TTC549 (cell line): ENCODE results near the gene PCDHB4.
"Not testable (repeated sequence)": the region's sequence is repeated elsewhere in the genome, so short reads cannot be mapped to it uniquely, and the experiment has no call there.

Experiments used
- FAIRE-seq: peaks from 2 replicates; lab custom pipeline; 2012; peaks lifted over from hg19 to GRCh38; lab: Jason Lieb, UNC

Gene PCDHB4

DNA sequence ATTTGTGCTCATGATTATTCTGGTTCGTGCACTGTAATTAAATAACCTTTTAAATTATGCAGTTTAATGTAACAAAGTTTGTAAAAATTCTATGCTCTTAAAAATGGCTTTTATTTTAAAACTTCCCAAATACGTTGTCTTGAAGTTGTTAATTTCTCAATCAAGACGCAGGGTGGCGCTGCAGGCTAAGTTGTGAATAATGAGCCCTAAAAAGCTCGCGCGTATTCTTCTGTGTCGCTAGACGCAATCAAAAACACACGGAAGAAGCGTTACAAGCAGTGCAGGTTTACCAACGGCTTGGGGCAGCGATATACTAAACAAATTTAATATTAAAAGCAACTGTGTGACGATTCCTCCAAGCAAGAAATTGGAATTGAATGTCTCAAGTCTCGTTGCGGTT is at the start of gene PCDHB4:
Gene PCDHB4 (plus strand): TSS at position 256 of the 400 bp plus-strand sequence. CDS start 181 bp downstream, outside the sequence.
- no peak for FAIRE-seq

DNA sequence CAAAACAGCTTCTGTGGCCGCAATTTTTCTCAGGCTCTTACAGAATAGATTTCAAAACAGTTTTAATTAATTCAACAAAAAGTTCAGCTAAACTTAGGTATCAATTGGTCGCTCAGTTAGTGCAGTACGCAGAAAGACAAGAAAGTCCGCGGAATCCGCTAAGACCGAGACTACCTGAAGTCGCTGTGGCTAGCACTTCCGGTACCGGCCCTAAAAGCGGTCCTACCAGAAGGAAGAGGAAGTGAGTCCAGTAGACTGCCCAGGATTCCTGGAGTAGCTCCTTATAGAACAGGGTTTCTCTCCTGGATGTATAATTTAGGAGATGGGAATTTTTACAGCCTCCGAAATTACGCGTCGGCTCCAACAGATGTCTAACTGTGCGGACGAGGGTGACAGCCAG is 43.8 kb upstream of the PCDHB4 start:
- no peak for FAIRE-seq

DNA sequence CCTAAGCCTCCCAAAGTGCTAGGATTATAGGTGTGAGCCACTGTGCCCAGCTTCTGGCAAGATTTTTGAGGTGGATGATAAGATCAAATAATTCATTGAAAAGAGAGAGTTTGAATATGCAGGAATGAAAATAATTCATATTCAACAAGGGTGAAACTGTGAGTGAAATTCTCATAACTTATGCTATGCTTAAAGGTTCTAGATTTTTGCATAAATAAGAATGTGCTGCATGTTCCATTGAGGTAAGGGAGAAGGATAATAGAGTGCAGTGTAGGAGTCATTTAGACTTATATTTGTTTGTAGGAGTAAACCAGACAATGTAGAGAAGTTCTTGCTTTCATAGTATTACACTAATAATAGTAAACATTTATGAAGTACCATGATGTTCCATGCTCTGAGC is 39.4 kb upstream of the PCDHB4 start:
- no peak for FAIRE-seq

DNA sequence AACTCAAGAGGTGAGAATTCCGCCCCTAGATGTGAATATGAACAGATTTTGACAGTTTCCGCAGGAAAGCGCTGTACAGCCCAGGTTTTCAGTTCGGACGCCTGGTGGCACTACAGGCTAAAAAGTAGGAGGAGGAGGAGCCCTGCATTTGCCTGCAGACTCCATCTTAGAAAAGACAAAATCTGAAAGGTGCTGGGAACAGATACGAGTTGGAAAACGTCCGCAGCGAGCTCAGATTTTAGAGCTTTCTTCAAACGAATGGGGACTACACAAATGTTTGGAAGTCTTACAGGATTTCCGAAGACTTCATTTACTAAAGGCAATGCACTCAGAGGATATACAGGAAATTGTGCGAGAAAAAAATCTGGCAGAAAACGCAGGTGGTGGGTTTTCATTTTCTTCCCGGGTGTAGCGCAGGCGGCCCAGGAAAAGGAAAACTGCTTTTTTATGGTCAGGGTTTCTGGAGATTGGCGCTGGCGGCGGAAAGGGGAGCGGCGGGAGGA is 37.1 kb upstream of the PCDHB4 start:
- FAIRE-seq = no peak

DNA sequence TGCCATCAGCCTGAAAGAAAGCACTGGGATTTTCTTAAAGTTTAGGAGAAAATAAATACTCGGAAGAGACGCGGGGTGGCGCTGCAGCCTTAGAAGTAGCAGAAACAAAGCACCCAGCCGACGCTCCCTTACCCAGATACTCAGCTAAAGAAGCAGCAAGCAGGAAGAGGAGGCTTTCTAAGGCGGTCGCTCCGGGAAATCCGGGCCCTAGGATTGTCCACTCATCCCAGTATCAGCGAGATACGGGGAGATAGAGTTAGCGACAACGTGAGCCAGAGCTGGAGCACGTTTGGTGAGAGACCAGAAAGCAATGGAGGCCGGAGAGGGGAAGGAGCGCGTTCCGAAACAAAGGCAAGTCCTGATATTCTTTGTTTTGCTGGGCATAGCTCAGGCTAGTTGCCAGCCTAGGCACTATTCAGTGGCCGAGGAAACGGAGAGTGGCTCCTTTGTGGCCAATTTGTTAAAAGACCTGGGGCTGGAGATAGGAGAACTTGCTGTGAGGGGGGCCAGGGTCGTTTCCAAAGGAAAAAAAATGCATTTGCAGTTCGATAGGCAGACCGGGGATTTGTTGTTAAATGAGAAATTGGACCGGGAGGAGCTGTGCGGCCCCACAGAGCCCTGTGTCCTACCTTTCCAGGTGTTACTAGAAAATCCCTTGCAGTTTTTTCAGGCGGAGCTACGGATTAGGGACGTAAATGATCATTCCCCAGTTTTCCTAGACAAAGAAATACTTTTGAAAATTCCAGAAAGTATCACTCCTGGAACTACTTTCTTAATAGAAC is 26.9 kb upstream of the PCDHB4 start, which contains the start of gene PCDHB2:
Gene PCDHB2 (plus strand): TSS at position 135 of the 782 bp plus-strand sequence. CDS start 176 bp downstream, at position 311.
- peak; percentile 92 for FAIRE-seq

DNA sequence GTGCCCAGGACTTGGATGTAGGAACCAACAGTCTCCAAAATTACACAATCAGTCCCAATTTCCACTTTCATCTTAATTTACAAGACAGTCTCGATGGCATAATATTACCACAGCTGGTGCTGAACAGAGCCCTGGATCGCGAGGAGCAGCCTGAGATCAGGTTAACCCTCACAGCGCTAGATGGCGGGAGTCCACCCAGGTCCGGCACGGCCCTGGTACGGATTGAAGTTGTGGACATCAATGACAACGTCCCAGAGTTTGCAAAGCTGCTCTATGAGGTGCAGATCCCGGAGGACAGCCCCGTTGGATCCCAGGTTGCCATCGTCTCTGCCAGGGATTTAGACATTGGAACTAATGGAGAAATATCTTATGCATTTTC is 26.4 kb upstream of the PCDHB4 start:
- no peak for FAIRE-seq

DNA sequence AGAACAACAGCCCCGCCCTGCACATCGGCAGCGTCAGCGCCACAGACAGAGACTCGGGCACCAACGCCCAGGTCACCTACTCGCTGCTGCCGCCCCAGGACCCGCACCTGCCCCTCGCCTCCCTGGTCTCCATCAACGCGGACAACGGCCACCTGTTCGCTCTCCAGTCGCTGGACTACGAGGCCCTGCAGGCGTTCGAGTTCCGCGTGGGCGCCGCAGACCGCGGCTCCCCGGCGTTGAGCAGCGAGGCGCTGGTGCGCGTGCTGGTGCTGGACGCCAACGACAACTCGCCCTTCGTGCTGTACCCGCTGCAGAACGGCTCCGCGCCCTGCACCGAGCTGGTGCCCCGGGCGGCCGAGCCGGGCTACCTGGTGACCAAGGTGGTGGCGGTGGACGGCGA is 25.4 kb upstream of the PCDHB4 start:
- not testable (repeated sequence) for FAIRE-seq

DNA sequence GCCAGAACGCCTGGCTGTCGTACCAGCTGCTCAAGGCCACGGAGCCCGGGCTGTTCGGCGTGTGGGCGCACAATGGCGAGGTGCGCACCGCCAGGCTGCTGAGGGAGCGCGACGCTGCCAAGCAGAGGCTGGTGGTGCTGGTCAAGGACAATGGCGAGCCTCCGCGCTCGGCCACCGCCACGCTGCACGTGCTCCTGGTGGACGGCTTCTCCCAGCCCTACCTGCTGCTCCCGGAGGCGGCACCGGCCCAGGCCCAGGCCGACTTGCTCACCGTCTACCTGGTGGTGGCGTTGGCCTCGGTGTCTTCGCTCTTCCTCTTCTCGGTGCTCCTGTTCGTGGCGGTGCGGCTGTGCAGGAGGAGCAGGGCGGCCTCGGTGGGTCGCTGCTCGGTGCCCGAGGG is 25.0 kb upstream of the PCDHB4 start:
- FAIRE-seq = not testable (repeated sequence)

DNA sequence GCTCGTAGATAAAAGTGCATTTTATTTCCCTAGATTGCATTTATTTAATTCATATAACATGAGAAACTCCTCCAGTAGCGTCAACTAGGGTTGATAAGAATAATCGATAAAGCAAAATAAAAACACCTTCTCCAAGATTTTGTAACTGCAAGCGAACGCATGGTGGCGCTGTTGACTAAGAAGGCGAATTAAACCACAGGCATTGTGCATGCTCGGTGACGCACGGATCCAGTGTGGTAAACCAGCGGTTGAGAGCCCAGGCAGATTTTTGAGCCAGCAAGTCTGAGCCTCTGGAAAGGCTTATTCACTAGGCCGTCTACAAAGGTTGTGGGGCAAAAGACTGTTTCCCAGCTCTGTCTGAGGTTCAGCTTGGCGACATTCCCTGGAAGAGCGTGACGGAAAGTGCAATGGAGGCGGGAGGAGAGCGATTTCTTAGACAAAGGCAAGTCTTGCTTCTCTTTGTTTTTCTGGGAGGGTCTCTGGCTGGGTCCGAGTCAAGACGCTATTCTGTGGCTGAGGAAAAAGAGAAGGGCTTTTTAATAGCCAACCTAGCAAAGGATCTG is 21.3 kb upstream of the PCDHB4 start, which contains the start of gene PCDHB3:
Gene PCDHB3 (plus strand): TSS at position 231 of the 563 bp plus-strand sequence. CDS start 177 bp downstream, at position 408.
- no peak for FAIRE-seq

DNA sequence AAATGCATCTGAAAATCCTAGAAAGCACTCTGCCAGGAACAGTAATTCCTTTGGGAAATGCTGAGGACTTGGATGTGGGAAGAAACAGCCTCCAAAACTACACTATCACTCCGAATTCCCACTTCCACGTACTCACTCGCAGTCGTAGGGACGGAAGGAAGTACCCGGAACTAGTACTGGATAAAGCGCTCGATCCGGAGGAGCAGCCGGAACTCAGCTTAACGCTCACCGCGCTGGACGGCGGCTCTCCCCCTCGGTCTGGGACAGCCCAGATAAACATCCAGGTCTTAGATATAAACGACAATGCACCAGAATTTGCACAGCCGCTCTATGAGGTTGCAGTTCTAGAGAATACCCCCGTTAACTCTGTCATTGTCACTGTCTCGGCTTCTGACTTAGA is 20.6 kb upstream of the PCDHB4 start:
- no peak for FAIRE-seq

DNA sequence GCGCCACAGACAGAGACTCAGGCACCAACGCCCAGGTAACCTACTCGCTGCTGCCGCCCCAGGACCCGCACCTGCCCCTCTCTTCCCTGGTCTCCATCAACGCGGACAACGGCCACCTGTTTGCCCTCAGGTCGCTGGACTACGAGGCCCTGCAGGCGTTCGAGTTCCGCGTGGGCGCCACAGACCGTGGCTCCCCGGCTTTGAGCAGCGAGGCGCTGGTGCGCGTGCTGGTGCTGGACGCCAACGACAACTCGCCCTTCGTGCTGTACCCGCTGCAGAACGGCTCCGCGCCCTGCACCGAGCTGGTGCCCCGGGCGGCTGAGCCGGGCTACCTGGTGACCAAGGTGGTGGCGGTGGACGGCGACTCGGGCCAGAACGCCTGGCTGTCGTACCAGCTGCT is 19.5 kb upstream of the PCDHB4 start:
- not testable (repeated sequence) for FAIRE-seq

DNA sequence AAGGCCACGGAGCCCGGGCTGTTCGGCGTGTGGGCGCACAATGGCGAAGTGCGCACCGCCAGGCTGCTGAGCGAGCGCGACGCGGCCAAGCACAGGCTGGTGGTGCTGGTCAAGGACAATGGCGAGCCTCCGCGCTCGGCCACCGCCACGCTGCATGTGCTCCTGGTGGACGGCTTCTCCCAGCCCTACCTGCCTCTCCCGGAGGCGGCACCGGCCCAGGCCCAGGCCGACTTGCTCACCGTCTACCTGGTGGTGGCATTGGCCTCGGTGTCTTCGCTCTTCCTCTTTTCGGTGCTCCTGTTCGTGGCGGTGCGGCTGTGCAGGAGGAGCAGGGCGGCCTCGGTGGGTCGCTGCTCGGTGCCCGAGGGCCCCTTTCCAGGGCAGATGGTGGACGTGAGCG is 19.1 kb upstream of the PCDHB4 start:
- not testable (repeated sequence) for FAIRE-seq

DNA sequence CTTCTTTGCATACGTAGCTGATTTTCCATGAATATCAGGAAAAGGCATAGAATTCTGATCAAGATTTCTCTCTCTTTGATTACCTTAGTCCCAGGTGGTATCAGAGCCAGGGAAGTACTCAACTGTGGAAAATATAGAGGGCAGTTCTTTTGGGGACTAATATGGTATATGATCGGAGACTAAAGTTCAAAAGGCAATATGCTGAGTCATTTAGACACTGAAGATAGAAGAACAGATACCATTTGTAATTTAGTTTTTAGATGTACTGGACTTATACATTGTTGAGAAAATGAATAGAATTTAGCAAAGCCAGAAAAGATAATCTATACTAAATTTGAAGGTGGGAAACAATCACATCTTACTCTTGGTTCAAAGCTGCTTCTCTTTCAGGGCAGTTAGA is 16.3 kb upstream of the PCDHB4 start:
- FAIRE-seq = no peak

DNA sequence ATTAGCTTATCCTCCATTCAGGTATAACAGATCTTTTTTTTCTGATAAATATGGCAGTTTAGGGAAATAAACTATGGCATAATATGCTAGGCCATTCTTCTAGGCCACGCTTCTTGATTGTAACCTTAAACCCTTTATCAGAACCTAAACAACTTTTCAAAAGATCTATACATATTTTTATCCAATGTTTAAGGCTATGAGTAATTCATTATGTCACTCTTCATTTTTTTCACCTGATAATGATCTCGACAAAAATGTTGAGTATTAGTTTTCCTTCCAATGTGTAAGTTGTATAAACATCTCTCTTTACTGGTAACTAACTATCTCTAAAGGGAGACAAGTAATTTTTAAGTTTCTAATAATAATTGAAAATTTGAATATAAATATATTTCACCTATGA is 2.4 kb upstream of the PCDHB4 start:
- FAIRE-seq = no peak

DNA sequence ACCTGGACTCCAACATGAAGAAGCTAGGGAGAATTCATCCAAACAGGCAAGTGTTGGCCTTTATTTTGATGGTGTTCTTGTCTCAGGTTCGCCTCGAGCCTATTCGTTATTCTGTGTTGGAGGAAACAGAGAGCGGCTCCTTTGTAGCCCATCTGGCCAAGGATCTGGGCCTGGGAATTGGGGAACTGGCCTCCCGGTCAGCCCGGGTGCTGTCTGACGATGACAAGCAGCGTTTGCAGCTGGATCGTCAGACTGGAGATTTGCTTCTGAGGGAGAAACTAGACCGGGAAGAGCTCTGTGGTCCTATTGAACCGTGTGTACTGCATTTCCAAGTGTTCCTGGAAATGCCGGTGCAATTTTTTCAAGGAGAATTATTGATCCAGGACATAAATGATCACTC is 367 bp downstream of the PCDHB4 start:
- no peak for FAIRE-seq

DNA sequence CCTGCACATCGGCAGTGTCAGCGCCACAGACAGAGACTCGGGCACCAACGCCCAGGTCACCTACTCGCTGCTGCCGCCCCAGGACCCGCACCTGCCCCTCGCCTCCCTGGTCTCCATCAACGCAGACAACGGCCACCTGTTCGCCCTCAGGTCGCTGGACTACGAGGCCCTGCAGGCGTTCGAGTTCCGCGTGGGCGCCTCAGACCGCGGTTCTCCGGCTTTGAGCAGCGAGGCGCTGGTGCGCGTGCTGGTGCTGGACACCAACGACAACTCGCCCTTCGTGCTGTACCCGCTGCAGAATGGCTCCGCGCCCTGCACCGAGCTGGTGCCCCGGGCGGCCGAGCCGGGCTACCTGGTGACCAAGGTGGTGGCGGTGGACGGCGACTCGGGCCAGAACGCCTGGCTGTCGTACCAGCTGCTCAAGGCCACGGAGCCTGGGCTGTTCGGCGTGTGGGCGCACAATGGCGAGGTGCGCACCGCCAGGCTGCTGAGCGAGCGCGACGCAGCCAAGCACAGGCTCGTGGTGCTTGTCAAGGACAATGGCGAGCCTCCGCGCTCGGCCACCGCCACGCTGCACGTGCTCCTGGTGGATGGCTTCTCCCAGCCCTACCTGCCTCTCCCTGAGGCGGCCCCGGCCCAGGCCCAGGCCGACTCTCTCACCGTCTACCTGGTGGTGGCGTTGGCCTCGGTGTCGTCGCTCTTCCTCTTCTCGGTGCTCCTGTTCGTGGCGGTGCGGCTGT is 1.9 kb downstream of the PCDHB4 start:
- not testable (repeated sequence) for FAIRE-seq

DNA sequence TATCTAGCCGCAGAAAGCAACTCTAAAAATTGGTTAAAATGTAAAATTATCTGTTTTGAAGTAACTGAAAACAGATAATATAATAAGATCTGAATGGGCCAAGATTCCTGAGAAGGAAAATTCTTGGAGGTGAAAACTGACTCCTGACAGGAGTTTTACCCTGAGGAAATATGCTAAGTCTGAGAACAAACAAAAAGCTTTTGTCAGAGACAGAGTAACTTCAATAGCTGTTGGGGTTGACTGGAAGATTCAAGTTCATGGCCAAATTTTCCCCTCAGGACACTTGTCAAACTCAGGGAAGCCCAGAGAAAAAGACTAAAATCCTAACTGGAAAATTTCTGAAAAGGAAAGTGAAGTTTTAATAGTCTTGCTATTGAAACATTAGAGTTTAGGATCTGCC is 5.7 kb downstream of the PCDHB4 start:
- FAIRE-seq = no peak

DNA sequence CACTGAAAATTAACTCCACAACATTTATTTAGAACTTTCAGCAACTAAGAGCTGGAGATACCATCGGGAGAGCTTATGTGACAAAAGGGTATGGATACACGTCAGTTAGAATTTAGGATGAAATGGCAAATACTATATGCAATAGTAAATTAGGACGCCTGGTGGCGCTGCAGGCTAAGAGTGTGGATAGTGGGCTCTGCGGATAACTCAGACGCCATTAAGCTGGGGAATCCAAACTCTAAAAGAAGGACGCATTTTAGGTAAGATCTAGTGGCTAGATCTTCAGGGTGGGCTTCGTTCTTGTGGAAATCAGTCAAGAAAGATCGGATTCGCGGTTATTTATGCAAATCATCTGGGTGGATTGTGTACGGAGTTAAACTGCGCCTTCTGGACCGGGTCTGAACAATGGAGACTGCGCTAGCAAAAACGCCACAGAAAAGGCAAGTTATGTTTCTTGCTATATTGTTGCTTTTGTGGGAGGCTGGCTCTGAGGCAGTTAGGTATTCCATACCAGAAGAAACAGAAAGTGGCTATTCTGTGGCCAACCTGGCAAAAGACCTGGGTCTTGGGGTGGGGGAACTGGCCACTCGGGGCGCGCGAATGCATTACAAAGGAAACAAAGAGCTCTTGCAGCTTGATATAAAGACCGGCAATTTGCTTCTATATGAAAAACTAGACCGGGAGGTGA is 13.6 kb downstream of the PCDHB4 start, which contains the start of gene PCDHB5:
Gene PCDHB5 (plus strand): TSS at position 177 of the 688 bp plus-strand sequence. CDS start 229 bp downstream, at position 406.
- FAIRE-seq = no peak

DNA sequence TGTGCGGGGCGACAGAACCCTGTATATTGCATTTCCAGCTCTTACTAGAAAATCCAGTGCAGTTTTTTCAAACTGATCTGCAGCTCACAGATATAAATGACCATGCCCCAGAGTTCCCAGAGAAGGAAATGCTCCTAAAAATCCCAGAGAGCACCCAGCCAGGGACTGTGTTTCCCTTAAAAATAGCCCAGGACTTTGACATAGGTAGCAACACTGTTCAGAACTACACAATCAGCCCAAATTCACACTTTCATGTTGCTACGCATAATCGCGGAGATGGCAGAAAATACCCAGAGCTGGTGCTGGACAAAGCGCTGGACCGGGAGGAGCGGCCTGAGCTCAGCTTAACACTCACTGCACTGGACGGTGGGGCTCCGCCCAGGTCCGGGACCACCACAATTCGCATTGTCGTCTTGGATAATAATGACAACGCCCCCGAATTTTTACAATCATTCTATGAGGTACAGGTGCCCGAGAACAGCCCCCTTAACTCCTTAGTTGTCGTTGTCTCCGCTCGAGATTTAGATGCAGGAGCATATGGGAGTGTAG is 14.2 kb downstream of the PCDHB4 start:
- no peak for FAIRE-seq

DNA sequence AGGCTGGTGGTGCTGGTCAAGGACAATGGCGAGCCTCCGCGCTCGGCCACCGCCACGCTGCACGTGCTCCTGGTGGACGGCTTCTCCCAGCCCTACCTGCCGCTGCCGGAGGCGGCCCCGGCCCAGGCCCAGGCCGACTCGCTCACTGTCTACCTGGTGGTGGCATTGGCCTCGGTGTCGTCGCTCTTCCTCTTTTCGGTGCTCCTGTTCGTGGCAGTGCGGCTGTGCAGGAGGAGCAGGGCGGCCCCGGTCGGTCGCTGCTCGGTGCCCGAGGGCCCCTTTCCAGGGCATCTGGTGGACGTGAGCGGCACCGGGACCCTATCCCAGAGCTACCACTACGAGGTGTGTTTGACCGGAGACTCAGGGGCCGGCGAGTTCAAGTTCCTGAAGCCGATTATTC is 15.7 kb downstream of the PCDHB4 start:
- not testable (repeated sequence) for FAIRE-seq

DNA sequence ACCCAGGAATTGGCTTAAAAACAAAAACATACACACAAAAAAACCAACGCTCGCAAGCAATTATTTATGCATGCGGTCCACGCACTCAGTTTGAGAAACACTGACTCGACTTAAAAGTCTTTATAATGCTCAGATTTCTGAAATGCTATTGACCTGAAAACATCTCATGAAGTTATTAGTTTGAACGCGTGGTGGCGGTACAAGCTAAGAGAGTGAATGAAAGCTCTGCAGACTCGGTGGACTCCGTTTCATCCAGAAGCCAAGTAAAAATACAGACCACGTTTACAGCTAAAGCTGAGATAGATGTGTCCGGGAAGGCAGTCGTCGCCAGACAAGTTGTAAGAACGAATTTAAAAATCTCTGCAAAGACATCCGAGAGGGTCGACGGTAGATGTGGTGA is 28.2 kb downstream of the PCDHB4 start, which contains the start of gene PCDHB6:
Gene PCDHB6 (plus strand): TSS at position 246 of the 400 bp plus-strand sequence. CDS start 201 bp downstream, outside the sequence.
- no peak for FAIRE-seq
